Neural cell (in vitro differentiated cells): ENCODE data around the gene CDH16.
"Not testable (repeated sequence)": the region's sequence is repeated elsewhere in the genome, so short reads cannot be mapped to it uniquely, and the experiment has no call there.

Source experiments
- CTCF ChIP-seq: fragments of 450-650 bp; IDR thresholded peaks from 2 replicates; pipeline ENCODE4 v1.5.1; 2014; ENCODE audit warnings: antibody characterized with exemption, mild to moderate bottlenecking, moderate library complexity; ENCODE audit not compliant: poor library complexity, severe bottlenecking
- EP300 ChIP-seq: fragments of 450-650 bp; conservative IDR thresholded peaks from 2 replicates; pipeline ENCODE4 v1.6.1; 2014; ENCODE audit warnings: antibody characterized with exemption, mild to moderate bottlenecking, moderate library complexity; ENCODE audit not compliant: poor library complexity, severe bottlenecking
- EZH2 ChIP-seq: fragments of 200-600, 300-800 bp; shearing (Covaris generic), sonication (generic); IDR thresholded peaks from 2 replicates; pipeline ENCODE4 v1.6.1; 2014; ENCODE audit warnings: antibody characterized with exemption, low read length, borderline replicate concordance, mild to moderate bottlenecking; ENCODE audit not compliant: insufficient read depth, poor library complexity, severe bottlenecking
- REST ChIP-seq: IDR thresholded peaks from 2 replicates; pipeline ENCODE4 v1.6.1; 2012; ENCODE audit warnings: borderline replicate concordance
- SMC3 ChIP-seq: fragments of 450-650 bp; conservative IDR thresholded peaks from 2 replicates; pipeline ENCODE4 v1.6.1; 2014; ENCODE audit warnings: antibody characterized with exemption, mild to moderate bottlenecking, moderate library complexity; ENCODE audit not compliant: poor library complexity

GRCh38 chr16:66934839-66935313, 16.2 kb upstream of the CDH16 start:
- not testable (repeated sequence) for TF ChIP-seq CTCF, EZH2, REST, EP300, SMC3
